Chondrocyte (in vitro differentiated cells): ENCODE results near the gene CEP55. TPM values are rescaled to one million over a fixed set of nuclear protein-coding genes. Genes with fewer than 3 reads are reported as not detected.
"Not testable (repeated sequence)": the region's sequence is repeated elsewhere in the genome, so short reads cannot be mapped to it uniquely, and the experiment has no call there.

Source experiments
- DNase-seq: peaks from one replicate; pipeline ENCODE4 v3.0.0; 2021; ENCODE audit warnings: mixed read lengths, low spot score
- H3K27ac Mint-ChIP-seq: one replicate; pipeline ENCODE4 v1.8.0; 2021; ENCODE audit warnings: mild to moderate bottlenecking, moderate library complexity, mixed read lengths; ENCODE audit not compliant: unreplicated experiment
- H3K27me3 Mint-ChIP-seq: 2 replicates; pipeline ENCODE4 v1.8.0; 2021; ENCODE audit warnings: low read depth, mixed read lengths
- H3K36me3 Mint-ChIP-seq: 2 replicates; pipeline ENCODE4 v1.8.0; 2021; ENCODE audit warnings: low read depth, mixed read lengths
- H3K4me1 Mint-ChIP-seq: 2 replicates; pipeline ENCODE4 v1.8.0; 2021; ENCODE audit warnings: low read depth, mild to moderate bottlenecking, mixed read lengths
- H3K4me3 Mint-ChIP-seq: one replicate; pipeline ENCODE4 v1.8.0; 2021; ENCODE audit warnings: mild to moderate bottlenecking, moderate library complexity, mixed read lengths; ENCODE audit not compliant: unreplicated experiment
- H3K9me3 Mint-ChIP-seq: 2 replicates; pipeline ENCODE4 v1.8.0; 2021; ENCODE audit warnings: low read depth, mixed read lengths
- CTCF ChIP-seq: fragments of 200-600 bp; sonication (generic); IDR thresholded peaks from 2 replicates; pipeline ENCODE4 v1.5.0; 2021; ENCODE audit warnings: antibody characterized with exemption, mild to moderate bottlenecking, moderate library complexity
- total RNA-seq: library from RNA; stranded (reverse); gene quantifications from 3 replicates; pipeline ENCODE4 v1.2.1, GENCODE V29; 2021

Gene CEP55
- total RNA-seq, 1 donor from 2014 or later, result 9.3 TPM

- Mint-ChIP-seq H3K4me1 (peaks cover 29% of the 10 kb centered on the region), H3K27me3 (no peaks in the 10 kb centered on the region), H3K4me3 (no peak overlapping the region), H3K27ac (peak overlapping the region; percentile 92), H3K9me3 (no peaks in the 10 kb centered on the region), H3K36me3 (peaks cover 4% of the 10 kb centered on the region)
- DNase-seq, result no peak
- no peak for TF ChIP-seq CTCF
Measured at GRCh38 chr10:93516006-93516380, 19.6 kb downstream of the CEP55 start.

GRCh38 chr10:93518531-93518930, 22.1 kb downstream of the CEP55 start:
- TF ChIP-seq CTCF, result no peak
- Mint-ChIP-seq H3K4me3 (no peak overlapping the region), H3K9me3 (peaks cover 13% of the 10 kb centered on the region), H3K4me1 (peaks cover 25% of the 10 kb centered on the region), H3K36me3 (peaks cover 14% of the 10 kb centered on the region), H3K27ac (no peak overlapping the region), H3K27me3 (no peaks in the 10 kb centered on the region)
- no peak for DNase-seq

GRCh38 chr10:93535293-93535692, 38.9 kb downstream of the CEP55 start:
- H3K4me3 Mint-ChIP-seq, result no peak overlapping the region
- peaks cover 2% of the 10 kb centered on the region for H3K9me3 Mint-ChIP-seq
- H3K27ac Mint-ChIP-seq, result no peak overlapping the region
- DNase-seq, result no peak
- H3K36me3 Mint-ChIP-seq, result no peaks in the 10 kb centered on the region
- H3K27me3 Mint-ChIP-seq, result peaks cover 5% of the 10 kb centered on the region
- no peaks in the 10 kb centered on the region for H3K4me1 Mint-ChIP-seq
- TF ChIP-seq CTCF, result no peak

- not testable (repeated sequence) for DNase-seq, H3K36me3 Mint-ChIP-seq, H3K27ac Mint-ChIP-seq, H3K9me3 Mint-ChIP-seq, H3K4me1 Mint-ChIP-seq, H3K4me3 Mint-ChIP-seq, H3K27me3 Mint-ChIP-seq
Measured at GRCh38 chr10:93540871-93541270, 44.5 kb downstream of the CEP55 start.

- TF ChIP-seq CTCF, result peak; percentile 90
- peaks cover 2% of the 10 kb centered on the region for H3K9me3 Mint-ChIP-seq
- H3K4me1 Mint-ChIP-seq, result peaks cover 7% of the 10 kb centered on the region
- peaks cover 5% of the 10 kb centered on the region for H3K27me3 Mint-ChIP-seq
- no peak overlapping the region for H3K4me3 Mint-ChIP-seq
- no peak overlapping the region for H3K27ac Mint-ChIP-seq
- DNase-seq, result no peak
- no peaks in the 10 kb centered on the region for H3K36me3 Mint-ChIP-seq
Measured at GRCh38 chr10:93541402-93542357, 45.3 kb downstream of the CEP55 start.

GRCh38 chr10:93542358-93542791, 46.0 kb downstream of the CEP55 start:
- H3K27ac Mint-ChIP-seq, result no peak overlapping the region
- no peak overlapping the region for H3K4me3 Mint-ChIP-seq
- peak; percentile 24 for TF ChIP-seq CTCF

GRCh38 chr10:93546995-93547394, 50.6 kb downstream of the CEP55 start:
- not testable (repeated sequence) for H3K27ac Mint-ChIP-seq, DNase-seq, H3K36me3 Mint-ChIP-seq, H3K9me3 Mint-ChIP-seq, H3K27me3 Mint-ChIP-seq, H3K4me3 Mint-ChIP-seq
- peaks cover 17% of the 10 kb centered on the region for H3K4me1 Mint-ChIP-seq

More at GRCh38 chr10:93542358-93542791, 46.0 kb downstream of the CEP55 start:
- H3K4me1 Mint-ChIP-seq, result peaks cover 7% of the 10 kb centered on the region
- DNase-seq, result no peak
- peaks cover 2% of the 10 kb centered on the region for H3K9me3 Mint-ChIP-seq
- H3K36me3 Mint-ChIP-seq, result no peaks in the 10 kb centered on the region
- H3K27me3 Mint-ChIP-seq, result peaks cover 5% of the 10 kb centered on the region
